Karpas-422 (cell line): Measurements from ENCODE around the gene PPP1R10. TPM values are rescaled to one million over a fixed set of nuclear protein-coding genes. Genes with fewer than 3 reads are reported as not detected.
"Not testable (repeated sequence)": the region's sequence is repeated elsewhere in the genome, so short reads cannot be mapped to it uniquely, and the experiment has no call there.

Experiments
- DNase-seq: peaks from one replicate; pipeline ENCODE4 v3.0.0-alpha.2; 2015
- H2AFZ ChIP-seq: fragments of 200-600 bp; sonication (generic); 2 replicates; pipeline ENCODE4 v1.6.1; 2014; ENCODE audit warnings: antibody characterized with exemption, low read length, mixed read lengths
- H3K27ac ChIP-seq: fragments of 200-600 bp; sonication (generic); 2 replicates; pipeline ENCODE4 v1.5.1; 2014; ENCODE audit warnings: mild to moderate bottlenecking, low read length, moderate library complexity
- H3K27me3 ChIP-seq: fragments of 200-600 bp; sonication (generic); 2 replicates; pipeline ENCODE4 v1.6.1; 2014; ENCODE audit warnings: low read length, mixed read lengths
- H3K36me3 ChIP-seq: fragments of 200-600 bp; sonication (generic); 2 replicates; pipeline ENCODE4 v1.6.1; 2014; ENCODE audit warnings: low read length, mixed read lengths; ENCODE audit not compliant: insufficient read depth
- H3K4me1 ChIP-seq: fragments of 200-600 bp; sonication (generic); 2 replicates; pipeline ENCODE4 v1.6.1; 2014; ENCODE audit warnings: mild to moderate bottlenecking, low read length, mixed read lengths
- H3K4me2 ChIP-seq: fragments of 200-600 bp; sonication (generic); 2 replicates; pipeline ENCODE4 v1.6.1; 2014; ENCODE audit warnings: low read length, low read depth, mild to moderate bottlenecking; ENCODE audit not compliant: poor library complexity, severe bottlenecking
- H3K4me3 ChIP-seq: fragments of 200-600 bp; sonication (generic); 2 replicates; pipeline ENCODE4 v1.5.1; 2014; ENCODE audit warnings: mild to moderate bottlenecking, antibody characterized with exemption, low read length, mixed read lengths
- H3K79me2 ChIP-seq: fragments of 200-600 bp; sonication (generic); 2 replicates; pipeline ENCODE4 v1.6.1; 2014; ENCODE audit warnings: mild to moderate bottlenecking, low read length, mixed read lengths
- H3K9ac ChIP-seq: fragments of 200-600 bp; sonication (generic); 2 replicates; pipeline ENCODE4 v1.6.0; 2014; ENCODE audit warnings: low read length
- H3K9me2 ChIP-seq: fragments of 200-600 bp; sonication (generic), shearing (Covaris generic); replicated peaks from 2 replicates; pipeline ENCODE4 v1.6.0; 2014; ENCODE audit warnings: mild to moderate bottlenecking, low read length, moderate library complexity; ENCODE audit not compliant: insufficient read depth
- H3K9me3 ChIP-seq: fragments of 300-700, 200-600 bp; sonication (generic); 2 replicates; pipeline ENCODE4 v1.6.1; 2014; ENCODE audit warnings: low read length, mixed read lengths
- H4K20me1 ChIP-seq: fragments of 200-600 bp; sonication (generic); 2 replicates; pipeline ENCODE4 v1.6.1; 2014; ENCODE audit warnings: mild to moderate bottlenecking, antibody characterized with exemption, low read length, low read depth; ENCODE audit not compliant: insufficient read depth
- total RNA-seq: library from RNA; depleted of rRNA; stranded (reverse); fragments of >200 nt; shearing (Covaris generic); gene quantifications from 2 replicates; pipeline ENCODE4 v1.2.3, GENCODE V29; 2014; ENCODE audit warnings: low replicate concordance; rRNA removed

Gene PPP1R10
- 64.3 and 170 TPM in 2 replicates for total RNA-seq

- H3K4me2 ChIP-seq: peak within 1 kb of the TSS; percentile 100
- H3K27ac ChIP-seq: peak within 1 kb of the TSS; percentile 94
- no peaks in the 10 kb centered on the region for H3K27me3 ChIP-seq
- peak; percentile 100 for DNase-seq
- H2AFZ ChIP-seq: peak within 1 kb of the TSS; percentile 63; the same call in 1 of the 2 replicates
- H3K36me3 ChIP-seq: peaks cover 31% of the 10 kb centered on the region
- no peaks in the 10 kb centered on the region for H3K9me2 ChIP-seq
- peak within 1 kb of the TSS; percentile 96 for H3K4me3 ChIP-seq
- peak within 1 kb of the TSS; percentile 99 for H3K9ac ChIP-seq
- H3K4me1 ChIP-seq: peaks cover 59% of the 10 kb centered on the region
- H3K79me2 ChIP-seq: peaks cover 52% of the 10 kb centered on the region
- peaks cover 4% of the 10 kb centered on the region; the same call in 1 of the 2 replicates for H4K20me1 ChIP-seq
- H3K9me3 ChIP-seq: no peaks in the 10 kb centered on the region
Observed at GRCh38 chr6:30616811-30617564, at the start of gene PPP1R10. TSS of gene PPP1R10 (minus strand) at chr6:30617243. CDS start at chr6:30609944, 7,299 bp downstream.

- H2AFZ ChIP-seq, H3K4me1 ChIP-seq, H3K79me2 ChIP-seq, H3K27me3 ChIP-seq, H3K9me3 ChIP-seq, H3K27ac ChIP-seq, H4K20me1 ChIP-seq, H3K9me2 ChIP-seq, DNase-seq, H3K4me2 ChIP-seq, H3K9ac ChIP-seq, H3K4me3 ChIP-seq: not testable (repeated sequence)
- H3K36me3 ChIP-seq: peaks cover 23% of the 10 kb centered on the region; the same call in 1 of the 2 replicates
Observed at GRCh38 chr6:30666300-30666699, 49.3 kb upstream of the PPP1R10 start.

DNA sequence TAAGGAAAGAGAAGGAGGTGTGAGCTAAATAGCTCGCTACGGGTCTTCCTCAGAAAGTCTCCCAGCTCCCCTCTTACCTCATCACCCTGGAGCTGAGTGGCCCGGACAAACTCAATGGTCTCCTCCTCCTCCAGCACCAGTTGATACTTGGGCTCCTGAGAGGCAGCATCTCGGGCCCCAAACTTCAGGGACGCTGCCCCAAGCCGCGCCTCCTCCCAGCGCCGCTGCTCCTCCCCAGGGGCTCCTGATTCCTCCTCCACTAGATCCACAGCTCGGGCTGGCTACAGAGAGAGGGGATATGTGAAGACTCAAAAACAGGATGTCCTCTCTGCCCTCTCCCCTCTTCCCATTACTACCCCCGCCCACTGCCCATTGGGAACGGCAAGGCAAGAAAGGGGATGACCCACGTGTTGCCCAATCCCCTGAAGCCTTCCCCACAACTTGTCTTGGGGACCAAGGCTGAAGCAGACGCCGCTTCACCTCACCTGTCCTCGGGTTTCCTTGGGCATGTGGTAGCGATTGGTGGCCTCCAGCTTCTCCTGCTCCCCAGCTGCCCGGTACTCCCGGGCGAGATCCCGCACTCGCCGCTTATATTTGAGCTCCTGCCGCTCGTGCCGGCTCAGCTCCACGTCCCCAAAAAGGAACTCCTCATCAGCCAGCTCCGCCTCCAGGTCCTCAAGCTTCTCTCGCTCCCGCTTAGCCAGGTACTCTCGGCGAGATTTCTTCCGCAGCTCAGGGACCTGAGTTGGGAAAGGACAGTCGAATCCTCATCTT lies 48.1 kb upstream of the PPP1R10 start:
- Histone ChIP-seq H3K79me2 (no peaks in the 10 kb centered on the region; the same call in 1 of the 2 replicates), H3K9me3 (no peaks in the 10 kb centered on the region), H3K4me1 (no peaks in the 10 kb centered on the region), H3K4me2 (no peak overlapping the region), H4K20me1 (no peaks in the 10 kb centered on the region), H3K9me2 (no peaks in the 10 kb centered on the region), H3K9ac (no peak overlapping the region), H3K27ac (no peak overlapping the region), H3K27me3 (no peaks in the 10 kb centered on the region), H3K36me3 (peaks cover 24% of the 10 kb centered on the region; the same call in 1 of the 2 replicates), H2AFZ (no peak overlapping the region), H3K4me3 (no peak overlapping the region)
- no peak for DNase-seq

GRCh38 chr6:30657922-30658321 lies 40.9 kb upstream of the PPP1R10 start:
- DNase-seq, H3K9me2 ChIP-seq, H3K4me2 ChIP-seq, H3K79me2 ChIP-seq, H3K4me3 ChIP-seq, H3K9me3 ChIP-seq, H3K27ac ChIP-seq, H2AFZ ChIP-seq, H3K27me3 ChIP-seq, H3K4me1 ChIP-seq, H3K9ac ChIP-seq, H4K20me1 ChIP-seq: not testable (repeated sequence)
- peaks cover 36% of the 10 kb centered on the region for H3K36me3 ChIP-seq

DNA sequence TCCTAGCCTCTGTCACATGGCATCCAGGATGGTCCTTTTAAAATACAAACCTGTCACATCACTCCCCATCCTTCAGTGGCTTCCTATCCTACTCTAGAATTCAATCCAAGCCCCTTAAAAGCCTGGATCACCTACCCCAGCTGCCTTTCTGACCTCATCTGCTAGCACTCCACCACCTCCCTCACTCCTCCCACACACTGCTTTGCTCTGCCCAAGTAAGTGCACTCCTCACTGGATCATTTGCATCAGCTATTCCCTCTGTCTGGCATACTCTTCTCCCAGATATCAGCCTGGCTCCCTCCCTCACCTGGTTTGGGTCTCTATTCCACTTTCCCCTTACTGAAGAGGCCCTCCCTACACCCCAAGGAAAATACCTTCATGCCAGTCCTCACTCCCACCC lies 40.4 kb upstream of the PPP1R10 start:
- Histone ChIP-seq H3K9me3 (no peaks in the 10 kb centered on the region), H3K79me2 (no peaks in the 10 kb centered on the region), H3K36me3 (peaks cover 34% of the 10 kb centered on the region), H3K4me2 (no peak overlapping the region), H4K20me1 (no peaks in the 10 kb centered on the region), H3K27ac (no peak overlapping the region), H3K4me3 (no peak overlapping the region), H2AFZ (no peak overlapping the region), H3K9me2 (no peaks in the 10 kb centered on the region), H3K27me3 (no peaks in the 10 kb centered on the region), H3K9ac (no peak overlapping the region), H3K4me1 (no peaks in the 10 kb centered on the region)
- DNase-seq: no peak

DNA sequence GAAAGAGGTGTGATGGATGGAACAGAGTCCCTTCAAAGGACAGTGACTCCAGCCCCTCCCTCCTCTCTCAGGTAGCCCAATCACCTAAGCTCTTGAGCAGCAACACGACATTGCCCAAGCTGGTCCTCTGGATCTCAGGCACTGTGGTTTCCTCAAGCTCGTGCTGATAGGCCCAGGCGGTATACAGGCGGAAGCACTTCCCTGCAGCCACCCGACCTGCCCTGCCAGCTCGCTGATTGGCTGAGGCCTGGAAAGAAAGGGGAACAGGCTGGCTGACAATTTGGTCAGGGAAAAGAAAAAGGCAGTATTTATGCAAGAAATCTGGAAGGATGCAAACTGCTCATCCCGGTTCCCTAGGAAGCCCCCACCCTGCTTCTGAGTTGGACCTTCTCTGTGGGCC lies 39.5 kb upstream of the PPP1R10 start:
- no peak for DNase-seq
- H3K4me1 ChIP-seq: no peaks in the 10 kb centered on the region
- H4K20me1 ChIP-seq: no peaks in the 10 kb centered on the region
- H3K27me3 ChIP-seq: no peaks in the 10 kb centered on the region
- H3K27ac ChIP-seq: no peak overlapping the region
- no peaks in the 10 kb centered on the region for H3K9me3 ChIP-seq
- H3K79me2 ChIP-seq: no peaks in the 10 kb centered on the region
- peaks cover 29% of the 10 kb centered on the region for H3K36me3 ChIP-seq
- no peak overlapping the region for H3K4me2 ChIP-seq
- H3K9me2 ChIP-seq: no peaks in the 10 kb centered on the region
- no peak overlapping the region for H3K9ac ChIP-seq
- H2AFZ ChIP-seq: no peak overlapping the region
- H3K4me3 ChIP-seq: no peak overlapping the region

- H3K4me3 ChIP-seq: no peak overlapping the region
- H3K9ac ChIP-seq: no peak overlapping the region
- H4K20me1 ChIP-seq: no peaks in the 10 kb centered on the region
- no peaks in the 10 kb centered on the region for H3K4me1 ChIP-seq
- no peaks in the 10 kb centered on the region for H3K27me3 ChIP-seq
- no peaks in the 10 kb centered on the region for H3K79me2 ChIP-seq
- H3K27ac ChIP-seq: no peak overlapping the region
- no peaks in the 10 kb centered on the region for H3K9me3 ChIP-seq
- no peak overlapping the region for H3K4me2 ChIP-seq
- no peak overlapping the region for H2AFZ ChIP-seq
- no peak for DNase-seq
- H3K36me3 ChIP-seq: peaks cover 27% of the 10 kb centered on the region
- no peaks in the 10 kb centered on the region for H3K9me2 ChIP-seq
Observed at GRCh38 chr6:30655743-30656094, 38.7 kb upstream of the PPP1R10 start.
